Loucy (cell line): ENCODE results near the gene LMAN1L.

Experiments used
- H2AFZ ChIP-seq: fragments of 200-600 bp; sonication (generic); 2 replicates; pipeline ENCODE4 v1.6.0; 2016; ENCODE audit warnings: antibody characterized with exemption, mild to moderate bottlenecking, low read length, moderate library complexity
- H3F3A ChIP-seq: fragments of 200-600 bp; 2 replicates; pipeline ENCODE4 v1.6.0; 2016; ENCODE audit warnings: antibody characterized with exemption, low read depth, mild to moderate bottlenecking
- H3K27me3 ChIP-seq: fragments of 200-600 bp; sonication (generic); 2 replicates; pipeline ENCODE4 v1.6.1; 2014; ENCODE audit warnings: low read length, mild to moderate bottlenecking; ENCODE audit not compliant: insufficient read depth, poor library complexity, severe bottlenecking
- H3K36me3 ChIP-seq: fragments of 200-600 bp; sonication (generic); 2 replicates; pipeline ENCODE4 v1.6.1; 2016; ENCODE audit warnings: low read length; ENCODE audit not compliant: insufficient read depth
- H3K4me1 ChIP-seq: fragments of 200-600 bp; sonication (generic); 2 replicates; pipeline ENCODE4 v1.5.1; 2014; ENCODE audit warnings: low read length, mild to moderate bottlenecking; ENCODE audit not compliant: insufficient read depth, poor library complexity, severe bottlenecking
- H3K4me2 ChIP-seq: fragments of 200-600 bp; sonication (generic); 2 replicates; pipeline ENCODE4 v1.6.0; 2014; ENCODE audit warnings: antibody characterized with exemption, low read length, low read depth, mild to moderate bottlenecking; ENCODE audit not compliant: poor library complexity, severe bottlenecking
- H3K4me3 ChIP-seq: fragments of 200-600 bp; sonication (generic); 2 replicates; pipeline ENCODE4 v1.5.1; 2014; ENCODE audit warnings: low read length, mild to moderate bottlenecking, mixed read lengths; ENCODE audit not compliant: poor library complexity, severe bottlenecking
- H3K79me2 ChIP-seq: fragments of 200-600 bp; sonication (generic); 2 replicates; pipeline ENCODE4 v1.6.1; 2014; ENCODE audit warnings: low read length; ENCODE audit not compliant: insufficient read depth
- H3K9ac ChIP-seq: fragments of 200-600 bp; sonication (generic); 2 replicates; pipeline ENCODE4 v1.6.0; 2014; ENCODE audit warnings: mild to moderate bottlenecking, low read depth, low read length, moderate library complexity; ENCODE audit not compliant: poor library complexity, severe bottlenecking
- H3K9me2 ChIP-seq: fragments of 200-600 bp; sonication (generic); replicated peaks from 2 replicates; pipeline ENCODE4 v1.6.1; 2016; ENCODE audit warnings: low read depth, low read length, mixed read lengths
- H3K9me3 ChIP-seq: fragments of 200-600 bp; sonication (generic); 2 replicates; pipeline ENCODE4 v1.6.1; 2014; ENCODE audit warnings: mild to moderate bottlenecking, antibody characterized with exemption, low read length, low read depth; ENCODE audit not compliant: insufficient read depth
- H4K20me1 ChIP-seq: fragments of 200-600 bp; sonication (generic); 2 replicates; pipeline ENCODE4 v1.6.0; 2014; ENCODE audit warnings: antibody characterized with exemption, low read length, mild to moderate bottlenecking; ENCODE audit not compliant: insufficient read depth, poor library complexity, severe bottlenecking
- EZH2phosphoT487 ChIP-seq: fragments of 200-600 bp; IDR thresholded peaks from 2 replicates; pipeline ENCODE4 v1.6.1; 2018; ENCODE audit warnings: antibody characterized with exemption, mild to moderate bottlenecking, moderate library complexity, borderline replicate concordance
- TF ChIP-seq, protein P1 (sequence below): fragments of 200-600 bp; sonication (generic); conservative IDR thresholded peaks from 2 replicates; pipeline ENCODE4 v1.5.1; 2014; ENCODE audit warnings: mild to moderate bottlenecking, antibody characterized with exemption, low read length

The LMAN1L gene

DNA sequence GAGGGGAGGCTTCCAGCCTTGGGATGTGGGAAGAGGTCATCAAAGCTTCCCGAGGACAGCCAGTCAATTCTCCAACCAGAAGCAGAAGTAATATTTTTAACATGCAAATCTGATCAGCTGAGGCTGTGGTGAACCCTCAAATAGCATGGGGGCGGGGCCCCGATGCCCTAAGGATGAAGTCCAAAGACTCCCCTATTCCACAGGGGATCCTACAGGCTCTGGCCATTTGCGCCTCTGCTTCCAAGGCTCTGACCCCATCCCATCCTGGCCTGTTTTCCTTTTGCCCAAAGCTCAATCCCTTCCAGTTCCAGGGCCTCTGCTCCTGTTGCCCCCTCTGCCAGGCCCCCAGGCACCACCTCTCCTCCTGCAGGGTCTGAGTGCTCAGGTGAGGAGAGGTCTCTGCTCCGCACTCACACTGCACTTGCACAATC lies 37.5 kb upstream of the LMAN1L start:
- Histone ChIP-seq H3K4me1 (peaks cover 50% of the 10 kb centered on the region), H3K79me2 (peaks cover 8% of the 10 kb centered on the region; the same call in 1 of the 2 replicates), H4K20me1 (no peaks in the 10 kb centered on the region), H3K4me2 (peak overlapping the region; percentile 2), H3K9me3 (no peaks in the 10 kb centered on the region), H3K9me2 (no peaks in the 10 kb centered on the region), H3K9ac (peak overlapping the region; percentile 81), H3K4me3 (no peak overlapping the region), H2AFZ (no peak overlapping the region), H3K36me3 (no peaks in the 10 kb centered on the region), H3F3A (peaks cover 14% of the 10 kb centered on the region), H3K27me3 (no peaks in the 10 kb centered on the region)
- TF ChIP-seq, protein P1, sequence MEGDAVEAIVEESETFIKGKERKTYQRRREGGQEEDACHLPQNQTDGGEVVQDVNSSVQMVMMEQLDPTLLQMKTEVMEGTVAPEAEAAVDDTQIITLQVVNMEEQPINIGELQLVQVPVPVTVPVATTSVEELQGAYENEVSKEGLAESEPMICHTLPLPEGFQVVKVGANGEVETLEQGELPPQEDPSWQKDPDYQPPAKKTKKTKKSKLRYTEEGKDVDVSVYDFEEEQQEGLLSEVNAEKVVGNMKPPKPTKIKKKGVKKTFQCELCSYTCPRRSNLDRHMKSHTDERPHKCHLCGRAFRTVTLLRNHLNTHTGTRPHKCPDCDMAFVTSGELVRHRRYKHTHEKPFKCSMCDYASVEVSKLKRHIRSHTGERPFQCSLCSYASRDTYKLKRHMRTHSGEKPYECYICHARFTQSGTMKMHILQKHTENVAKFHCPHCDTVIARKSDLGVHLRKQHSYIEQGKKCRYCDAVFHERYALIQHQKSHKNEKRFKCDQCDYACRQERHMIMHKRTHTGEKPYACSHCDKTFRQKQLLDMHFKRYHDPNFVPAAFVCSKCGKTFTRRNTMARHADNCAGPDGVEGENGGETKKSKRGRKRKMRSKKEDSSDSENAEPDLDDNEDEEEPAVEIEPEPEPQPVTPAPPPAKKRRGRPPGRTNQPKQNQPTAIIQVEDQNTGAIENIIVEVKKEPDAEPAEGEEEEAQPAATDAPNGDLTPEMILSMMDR = no peak
- TF ChIP-seq EZH2phosphoT487 = no peak

DNA sequence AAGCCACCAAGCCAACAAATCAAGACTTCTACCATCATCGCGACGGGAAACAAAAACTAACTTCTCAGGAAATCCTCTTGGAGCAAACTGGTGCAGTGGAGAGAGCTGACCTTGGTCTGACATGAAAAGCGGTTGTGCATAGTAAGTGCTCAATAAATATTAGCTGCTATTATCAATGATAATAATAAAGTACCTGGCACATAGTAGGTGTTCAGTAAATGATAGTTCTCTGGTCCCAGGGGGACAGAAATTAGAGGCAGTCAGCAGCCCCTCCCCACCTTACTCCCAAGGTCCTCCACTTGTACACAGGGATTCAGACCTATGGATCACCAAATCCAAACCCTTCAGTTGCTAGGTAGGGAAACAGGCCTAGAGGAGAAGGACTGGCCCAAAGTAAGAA lies 36.7 kb upstream of the LMAN1L start:
- no peaks in the 10 kb centered on the region for H3K9me2 ChIP-seq
- no peaks in the 10 kb centered on the region for H3K27me3 ChIP-seq
- H3F3A ChIP-seq = peaks cover 14% of the 10 kb centered on the region
- H4K20me1 ChIP-seq = no peaks in the 10 kb centered on the region
- no peaks in the 10 kb centered on the region for H3K9me3 ChIP-seq
- no peak overlapping the region for H2AFZ ChIP-seq
- H3K4me2 ChIP-seq = peak overlapping the region; percentile 2
- peak overlapping the region; percentile 81 for H3K9ac ChIP-seq
- H3K4me3 ChIP-seq = no peak overlapping the region
- no peak for TF ChIP-seq EZH2phosphoT487
- TF ChIP-seq, protein P1 = no peak
- H3K36me3 ChIP-seq = no peaks in the 10 kb centered on the region
- H3K4me1 ChIP-seq = peaks cover 57% of the 10 kb centered on the region
- peaks cover 15% of the 10 kb centered on the region for H3K79me2 ChIP-seq

DNA sequence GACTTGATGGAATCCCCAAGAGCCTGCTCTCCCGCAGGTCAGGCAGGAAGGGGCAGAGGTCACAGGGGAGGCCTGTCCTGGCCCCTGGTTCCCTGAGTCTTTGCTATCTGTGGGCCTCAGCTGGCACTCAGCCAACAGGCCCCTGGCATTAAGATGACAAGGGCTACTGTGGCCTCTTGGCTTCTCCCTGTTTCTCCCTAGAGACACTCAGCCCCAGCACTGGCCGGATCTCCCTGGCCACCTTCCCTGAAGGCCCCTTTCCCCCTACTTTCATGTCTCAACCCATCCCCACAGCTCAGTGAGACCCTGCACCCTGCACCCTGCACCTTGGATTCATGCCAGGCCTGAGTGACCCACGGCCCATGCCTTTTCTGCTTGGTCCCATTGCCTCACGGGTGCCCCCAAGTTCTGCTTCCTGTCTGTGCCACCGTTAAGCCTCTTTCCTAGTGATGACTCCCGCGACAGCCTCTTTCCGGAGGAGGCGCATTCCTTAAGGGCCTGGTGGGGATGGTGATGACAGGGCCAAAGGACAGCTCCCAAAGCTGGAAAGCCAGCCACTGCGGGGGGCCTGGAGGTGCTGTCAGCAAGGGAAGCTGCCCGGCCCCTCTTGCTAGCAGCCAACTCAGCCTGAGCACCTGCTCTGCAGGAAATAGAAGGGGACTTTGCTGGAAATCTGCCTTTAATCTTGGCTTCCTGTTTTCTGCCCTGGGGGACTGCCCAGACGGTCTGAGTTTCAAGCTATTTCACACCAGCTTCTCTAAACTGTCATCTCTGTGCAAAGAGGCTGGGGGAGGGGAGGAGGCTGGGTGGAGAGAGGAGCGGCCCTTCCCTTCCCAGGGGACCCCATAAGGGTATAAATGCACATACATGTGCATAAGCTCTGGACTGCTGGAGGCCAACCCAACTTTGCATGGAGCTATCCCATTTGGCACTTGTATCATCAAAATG lies 35.5 kb upstream of the LMAN1L start:
- Histone ChIP-seq H3K9me2 (no peaks in the 10 kb centered on the region), H2AFZ (no peak overlapping the region), H3K4me2 (peak overlapping the region; percentile 93), H3K27me3 (no peaks in the 10 kb centered on the region), H3K36me3 (no peaks in the 10 kb centered on the region), H3F3A (peaks cover 14% of the 10 kb centered on the region), H3K4me3 (peak overlapping the region; percentile 61), H3K9ac (peak overlapping the region; percentile 81), H3K79me2 (peaks cover 23% of the 10 kb centered on the region), H4K20me1 (no peaks in the 10 kb centered on the region), H3K4me1 (peaks cover 66% of the 10 kb centered on the region), H3K9me3 (no peaks in the 10 kb centered on the region)
- TF ChIP-seq, protein P1 = no peak
- TF ChIP-seq EZH2phosphoT487 = no peak
